Measurements from ENCODE around the gene SOWAHA.

Gene SOWAHA

GRCh38 chr5:132812781-132813598 is at the start of gene SOWAHA:
Gene SOWAHA (plus strand): TSS chr5:132813302. CDS start chr5:132813622, 320 bp downstream.
- DNase-seq (ENCODE audit: low read depth): no peak

GRCh38 chr5:132764051-132764450 is 49.1 kb upstream of the SOWAHA start:
- DNase-seq (ENCODE audit: low read depth): no peak

- no peak for DNase-seq (ENCODE audit: low read depth)
Measured at GRCh38 chr5:132764671-132765238, 48.3 kb upstream of the SOWAHA start.

- DNase-seq (ENCODE audit: low read depth): no peak
Measured at GRCh38 chr5:132765311-132766019, 47.6 kb upstream of the SOWAHA start.

- no peak for DNase-seq (ENCODE audit: low read depth)
Measured at GRCh38 chr5:132766020-132766805, 46.9 kb upstream of the SOWAHA start.

GRCh38 chr5:132766806-132767055 is 46.4 kb upstream of the SOWAHA start:
- DNase-seq (ENCODE audit: low read depth): no peak

- DNase-seq (ENCODE audit: low read depth): no peak
Measured at GRCh38 chr5:132767150-132767549, 46.0 kb upstream of the SOWAHA start.

- DNase-seq (ENCODE audit: low read depth): no peak
Measured at GRCh38 chr5:132768485-132768868, 44.6 kb upstream of the SOWAHA start.

- DNase-seq (ENCODE audit: low read depth): no peak
Measured at GRCh38 chr5:132770476-132771159, 42.5 kb upstream of the SOWAHA start.

GRCh38 chr5:132771503-132771998 is 41.6 kb upstream of the SOWAHA start:
- DNase-seq (ENCODE audit: low read depth): no peak

GRCh38 chr5:132772291-132773070 is 40.6 kb upstream of the SOWAHA start:
- no peak for DNase-seq (ENCODE audit: low read depth)

- DNase-seq (ENCODE audit: low read depth): no peak
Measured at GRCh38 chr5:132773114-132773513, 40.0 kb upstream of the SOWAHA start.

GRCh38 chr5:132773601-132774355 is 39.3 kb upstream of the SOWAHA start:
- DNase-seq (ENCODE audit: low read depth): no peak

- DNase-seq (ENCODE audit: low read depth): no peak
Measured at GRCh38 chr5:132774406-132774805, 38.7 kb upstream of the SOWAHA start.

- no peak for DNase-seq (ENCODE audit: low read depth)
Measured at GRCh38 chr5:132774896-132775295, 38.2 kb upstream of the SOWAHA start.

GRCh38 chr5:132775476-132775961 is 37.6 kb upstream of the SOWAHA start:
- no peak for DNase-seq (ENCODE audit: low read depth)

GRCh38 chr5:132776131-132776937 is 36.8 kb upstream of the SOWAHA start:
- DNase-seq (ENCODE audit: low read depth): no peak

GRCh38 chr5:132776938-132777208 is 36.2 kb upstream of the SOWAHA start:
- no peak for DNase-seq (ENCODE audit: low read depth)
